Peyer's patch (tissue), 4 donors: ENCODE measurements around the gene AGAP1.

Experiments
- CTCF ChIP-seq, 6 experiments: fragments of 450-650 bp in 4 of 6; fragments of 200-600 bp in 2 of 6; sonication (generic) in 1 of 6; IDR thresholded peaks; one replicate each; pipeline ENCODE4 v1.5.1; 2017 to 2019; ENCODE audit warnings: antibody characterized with exemption in 6 of 6, mild to moderate bottlenecking in 3 of 6, moderate library complexity in 1 of 6
- POLR2A ChIP-seq, 2 donors: fragments of 450-650 bp; IDR thresholded peaks; one replicate each; pipeline ENCODE4 v1.5.1; 2017; ENCODE audit warnings: antibody characterized with exemption in 2 of 2, mild to moderate bottlenecking in 2 of 2, moderate library complexity in 2 of 2

- TF ChIP-seq CTCF (IDR thresholded peaks at IDR 0.05) = no peak
- TF ChIP-seq POLR2A (IDR thresholded peaks at IDR 0.05) = no peak
These were observed 441.9 kb downstream of the AGAP1 start for GRCh38 chr2:235935773-235936172.
